Upper lobe of left lung (tissue), 4 donors: ENCODE measurements around the gene APBA3.
"Not testable (repeated sequence)": the region's sequence is repeated elsewhere in the genome, so short reads cannot be mapped to it uniquely, and the experiment has no call there.

ENCODE experiments used
- POLR2A ChIP-seq, 4 donors: fragments of 450-650 bp; IDR thresholded peaks; one replicate each; pipeline ENCODE4 v1.5.1; 2016 to 2017; ENCODE audit warnings: antibody characterized with exemption in 4 of 4, mild to moderate bottlenecking in 2 of 4
- TF ChIP-seq, protein P1 (sequence below), 6 experiments: fragments of 450-650 bp in 4 of 6; fragments of 200-600 bp in 2 of 6; sonication (generic) in 2 of 6; IDR thresholded peaks; one replicate each; pipeline ENCODE4 v1.5.1; 2016 to 2019; ENCODE audit warnings: antibody characterized with exemption in 6 of 6

- TF ChIP-seq, protein P1, sequence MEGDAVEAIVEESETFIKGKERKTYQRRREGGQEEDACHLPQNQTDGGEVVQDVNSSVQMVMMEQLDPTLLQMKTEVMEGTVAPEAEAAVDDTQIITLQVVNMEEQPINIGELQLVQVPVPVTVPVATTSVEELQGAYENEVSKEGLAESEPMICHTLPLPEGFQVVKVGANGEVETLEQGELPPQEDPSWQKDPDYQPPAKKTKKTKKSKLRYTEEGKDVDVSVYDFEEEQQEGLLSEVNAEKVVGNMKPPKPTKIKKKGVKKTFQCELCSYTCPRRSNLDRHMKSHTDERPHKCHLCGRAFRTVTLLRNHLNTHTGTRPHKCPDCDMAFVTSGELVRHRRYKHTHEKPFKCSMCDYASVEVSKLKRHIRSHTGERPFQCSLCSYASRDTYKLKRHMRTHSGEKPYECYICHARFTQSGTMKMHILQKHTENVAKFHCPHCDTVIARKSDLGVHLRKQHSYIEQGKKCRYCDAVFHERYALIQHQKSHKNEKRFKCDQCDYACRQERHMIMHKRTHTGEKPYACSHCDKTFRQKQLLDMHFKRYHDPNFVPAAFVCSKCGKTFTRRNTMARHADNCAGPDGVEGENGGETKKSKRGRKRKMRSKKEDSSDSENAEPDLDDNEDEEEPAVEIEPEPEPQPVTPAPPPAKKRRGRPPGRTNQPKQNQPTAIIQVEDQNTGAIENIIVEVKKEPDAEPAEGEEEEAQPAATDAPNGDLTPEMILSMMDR (IDR thresholded peaks at IDR 0.05) = not testable (repeated sequence)
- TF ChIP-seq POLR2A (IDR thresholded peaks at IDR 0.05) = not testable (repeated sequence)
Observed at GRCh38 chr19:3757705-3758104, 3.8 kb downstream of the APBA3 start.
